ENCODE results near the gene SCAPER. TPM values are rescaled to one million over a fixed set of nuclear protein-coding genes. Genes with fewer than 3 reads are reported as not detected.

The SCAPER gene
- total RNA-seq, 1 experiment from 2014 or later = 7.4 TPM

DNA sequence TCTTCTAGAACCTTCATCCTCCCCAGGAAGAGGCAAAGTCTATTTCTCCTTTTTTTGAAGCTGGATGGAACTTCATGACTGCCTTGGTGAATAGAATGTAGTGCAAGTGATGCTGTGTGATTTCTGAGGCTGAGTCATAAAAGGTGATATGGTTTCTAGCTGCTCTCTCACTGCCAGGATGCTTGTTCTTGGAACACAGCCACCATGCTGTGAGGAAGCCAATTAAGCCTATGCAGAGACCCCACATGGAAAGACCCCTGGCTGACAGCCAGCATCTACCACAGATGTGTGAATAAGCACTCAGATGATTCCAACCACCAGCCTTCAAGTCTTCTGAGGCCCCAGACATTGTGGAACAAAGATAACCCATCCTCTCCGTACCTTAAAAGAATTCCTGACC lies 511.5 kb downstream of the SCAPER start:
- Histone ChIP-seq H4K5ac (ENCODE audit: insufficient read length, low read depth, low read length) (no peak overlapping the region), H3K4me1 (ENCODE audit: insufficient read depth, low read length) (no peaks in the 10 kb centered on the region), H3K9me3 (ENCODE audit: control insufficient read depth, low read depth, low read length) (no peaks in the 10 kb centered on the region), H2AFZ (ENCODE audit: low read length) (no peak overlapping the region), H3K9ac (ENCODE audit: extremely low read depth, insufficient read length, low read length) (no peak overlapping the region), H3K14ac (ENCODE audit: insufficient read depth, low read length) (no peak overlapping the region), H3K27me3 (ENCODE audit: insufficient read depth, low read length) (no peaks in the 10 kb centered on the region), H3K18ac (ENCODE audit: insufficient read length, low read depth, low read length) (no peak overlapping the region), H3K23ac (ENCODE audit: insufficient read length, low read depth, low read length) (no peak overlapping the region), H3K4me2 (ENCODE audit: insufficient read depth, insufficient read length, low read length) (no peak overlapping the region), H2AK5ac (ENCODE audit: insufficient read length, low read length) (no peak overlapping the region), H3K56ac (ENCODE audit: insufficient read length, low read depth, low read length) (no peak overlapping the region), H4K20me1 (ENCODE audit: control insufficient read depth, insufficient read depth, insufficient read length) (no peaks in the 10 kb centered on the region), H2BK12ac (ENCODE audit: insufficient read length, low read depth, low read length) (no peak overlapping the region), H4K8ac (replicated peaks; ENCODE audit: insufficient read length, low read depth, low read length) (no peak overlapping the region), H2BK5ac (ENCODE audit: insufficient read length, low read length) (no peak overlapping the region), H3K79me1 (ENCODE audit: insufficient read depth, low read depth, low read length, poor library complexity, severe bottlenecking) (no peaks in the 10 kb centered on the region), H2BK15ac (ENCODE audit: low read depth, low read length) (no peak overlapping the region), H3T11ph (ENCODE audit: low read length) (no peak overlapping the region), H2BK120ac (ENCODE audit: low read depth, low read length, poor library complexity, severe bottlenecking) (no peak overlapping the region), H3K23me2 (ENCODE audit: insufficient read length, low read depth, low read length, poor library complexity, severe bottlenecking) (no peaks in the 10 kb centered on the region), H4K91ac (ENCODE audit: insufficient read length, low read depth, low read length) (no peak overlapping the region), H3K4ac (ENCODE audit: low read depth, low read length) (no peak overlapping the region), H3K79me2 (ENCODE audit: insufficient read depth, low read length) (no peaks in the 10 kb centered on the region), H3K27ac (ENCODE audit: insufficient read length, low read depth, low read length) (no peak overlapping the region), H2BK20ac (ENCODE audit: low read depth, low read length, poor library complexity, severe bottlenecking) (no peak overlapping the region)
- peaks cover 0 to 4% (median 1%) of the 10 kb centered on the region in 3 experiments; a peak in 1 of 7 replicates for H3K36me3 Mint-ChIP-seq (ENCODE audit: insufficient read depth in 1 of 3, low read depth in 3 of 3)
- peaks cover 0 to 3% of the 10 kb centered on the region in 2 experiments; a peak in 1 of 5 replicates for H3K9me3 Mint-ChIP-seq
- H3K4me3 Mint-ChIP-seq = no peak overlapping the region
- TF ChIP-seq, protein P1, sequence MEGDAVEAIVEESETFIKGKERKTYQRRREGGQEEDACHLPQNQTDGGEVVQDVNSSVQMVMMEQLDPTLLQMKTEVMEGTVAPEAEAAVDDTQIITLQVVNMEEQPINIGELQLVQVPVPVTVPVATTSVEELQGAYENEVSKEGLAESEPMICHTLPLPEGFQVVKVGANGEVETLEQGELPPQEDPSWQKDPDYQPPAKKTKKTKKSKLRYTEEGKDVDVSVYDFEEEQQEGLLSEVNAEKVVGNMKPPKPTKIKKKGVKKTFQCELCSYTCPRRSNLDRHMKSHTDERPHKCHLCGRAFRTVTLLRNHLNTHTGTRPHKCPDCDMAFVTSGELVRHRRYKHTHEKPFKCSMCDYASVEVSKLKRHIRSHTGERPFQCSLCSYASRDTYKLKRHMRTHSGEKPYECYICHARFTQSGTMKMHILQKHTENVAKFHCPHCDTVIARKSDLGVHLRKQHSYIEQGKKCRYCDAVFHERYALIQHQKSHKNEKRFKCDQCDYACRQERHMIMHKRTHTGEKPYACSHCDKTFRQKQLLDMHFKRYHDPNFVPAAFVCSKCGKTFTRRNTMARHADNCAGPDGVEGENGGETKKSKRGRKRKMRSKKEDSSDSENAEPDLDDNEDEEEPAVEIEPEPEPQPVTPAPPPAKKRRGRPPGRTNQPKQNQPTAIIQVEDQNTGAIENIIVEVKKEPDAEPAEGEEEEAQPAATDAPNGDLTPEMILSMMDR (conservative IDR thresholded peaks at IDR 0.05) = no peak
- H3K4me1 Mint-ChIP-seq = no peaks in the 10 kb centered on the region; a peak in 2 of 4 replicates
- no peak overlapping the region for H3K27ac Mint-ChIP-seq
- no peak for DNase-seq
- no CpG with 5 or more reads among the region's 1 CpG for WGBS (ENCODE audit: extremely low coverage, insufficient read length, low lambda C conversion rate)
- H3K27me3 Mint-ChIP-seq (ENCODE audit: low read depth) = no peaks in the 10 kb centered on the region; the same call in 1 of the 2 replicates

All from H9 (cell line).